ENCODE measurements around the gene PLVAP.

- TF ChIP-seq ATF1 (CRISPR knock-in tag; IDR thresholded peaks at IDR 0.05) (no peak), TEAD4 (CRISPR knock-in tag; IDR thresholded peaks at IDR 0.05) (no peak), CTCF (IDR thresholded peaks at IDR 0.05) (no peak), AFF4 (CRISPR knock-in tag; IDR thresholded peaks at IDR 0.05; ENCODE audit: borderline replicate concordance) (no peak), JAZF1 (CRISPR knock-in tag; IDR thresholded peaks at IDR 0.05) (no peak), ZNF263 (CRISPR knock-in tag; IDR thresholded peaks at IDR 0.05; ENCODE audit: low read depth) (no peak), ESRRA (CRISPR knock-in tag; IDR thresholded peaks at IDR 0.05; ENCODE audit: borderline replicate concordance) (no peak), ERG (CRISPR knock-in tag; IDR thresholded peaks at IDR 0.05) (no peak), CREB1 (CRISPR knock-in tag; IDR thresholded peaks at IDR 0.05) (no peak), ELF4 (CRISPR knock-in tag; IDR thresholded peaks at IDR 0.05; ENCODE audit: low read depth) (no peak), ZNF121 (CRISPR knock-in tag; IDR thresholded peaks at IDR 0.05) (no peak), MLX (CRISPR knock-in tag; IDR thresholded peaks at IDR 0.05) (no peak), NFYB (CRISPR knock-in tag; conservative IDR thresholded peaks at IDR 0.05; ENCODE audit: low read depth) (no peak)
These were observed 29.3 kb downstream of the PLVAP start for GRCh38 chr19:17347877-17348276.
